OCI-LY7 (cell line): ENCODE results near the gene CDK17. TPM values are rescaled to one million over a fixed set of nuclear protein-coding genes. Genes with fewer than 3 reads are reported as not detected.
A peak's percentile ranks its signal among the peaks of the same experiment; 100 is the strongest.

ENCODE experiments used
- BruUV-seq: library from RNA; stranded (reverse); fragments of 400-500 nt; replicated peaks from 2 replicates; lab custom pipeline; 2021; lab: Mats Ljungman, UMichigan
- CTCF ChIA-PET: fragments of 300-600 bp; sonication (Branson Sonifier 250); formaldehyde crosslinking; loops from one replicate; lab custom pipeline; 2022; ENCODE audit warnings: antibody characterized with exemption; ENCODE audit not compliant: unreplicated experiment; lab: Charles Lee
- POLR2A ChIA-PET: fragments of 300-600 bp; sonication (Branson Sonifier 250); formaldehyde crosslinking; loops from one replicate; lab custom pipeline; 2022; ENCODE audit warnings: antibody characterized with exemption; lab: Charles Lee
- DNase-seq: peaks from one replicate; pipeline ENCODE4 v3.0.0-alpha.2; 2015; ENCODE audit warnings: low spot score
- H2AFZ ChIP-seq: fragments of 200-600 bp; sonication (generic), shearing (Covaris generic); 2 replicates; pipeline ENCODE4 v1.6.1; 2014; ENCODE audit warnings: mild to moderate bottlenecking, antibody characterized with exemption, low read length, moderate library complexity
- H3K27ac ChIP-seq: fragments of 200-600 bp; sonication (generic); 2 replicates; pipeline ENCODE4 v1.5.1; 2014; ENCODE audit warnings: mixed run types, low read depth, mild to moderate bottlenecking, moderate library complexity, low read length, inconsistent platforms; ENCODE audit not compliant: poor library complexity, severe bottlenecking
- H3K36me3 ChIP-seq: fragments of 200-600 bp; sonication (generic); 2 replicates; pipeline ENCODE4 v1.6.1; 2014; ENCODE audit warnings: mild to moderate bottlenecking, antibody characterized with exemption, low read length, moderate library complexity, mixed read lengths; ENCODE audit not compliant: insufficient read depth
- H3K4me1 ChIP-seq: fragments of 200-600 bp; sonication (generic); 2 replicates; pipeline ENCODE4 v1.5.1; 2014; ENCODE audit warnings: mild to moderate bottlenecking, low read length; ENCODE audit not compliant: insufficient read depth, poor library complexity, severe bottlenecking
- H3K4me2 ChIP-seq: fragments of 200-600 bp; sonication (generic); 2 replicates; pipeline ENCODE4 v1.6.1; 2014; ENCODE audit warnings: mild to moderate bottlenecking, low read length
- H3K4me3 ChIP-seq: fragments of 200-600 bp; sonication (generic); 2 replicates; pipeline ENCODE4 v1.5.1; 2014; ENCODE audit warnings: mild to moderate bottlenecking, low read depth, low read length; ENCODE audit not compliant: poor library complexity, severe bottlenecking
- H3K79me2 ChIP-seq: fragments of 200-600 bp; sonication (generic); 2 replicates; pipeline ENCODE4 v1.6.1; 2016; ENCODE audit warnings: low read depth, mild to moderate bottlenecking, low read length, moderate library complexity, mixed read lengths; ENCODE audit not compliant: insufficient read depth
- H3K9me2 ChIP-seq: fragments of 200-600 bp; sonication (generic); 2 replicates; pipeline ENCODE4 v1.6.1; 2016; ENCODE audit warnings: mild to moderate bottlenecking, low read length, mixed read lengths; ENCODE audit not compliant: insufficient read depth
- H3K9me3 ChIP-seq: fragments of 200-600 bp; sonication (generic); 2 replicates; pipeline ENCODE4 v1.6.1; 2014; ENCODE audit warnings: mild to moderate bottlenecking, mixed run types, low read length, mixed read lengths
- H4K20me1 ChIP-seq: fragments of 200-600 bp; sonication (generic); 2 replicates; pipeline ENCODE4 v1.6.1; 2014; ENCODE audit warnings: mild to moderate bottlenecking, antibody characterized with exemption, low read length, moderate library complexity, mixed read lengths; ENCODE audit not compliant: insufficient read depth
- EZH2phosphoT487 ChIP-seq: fragments of 200-600 bp; sonication (generic); IDR thresholded peaks from 2 replicates; pipeline ENCODE4 v1.6.1; 2018; ENCODE audit warnings: low read depth, borderline replicate concordance, mild to moderate bottlenecking, mixed run types, antibody characterized with exemption, low read length, moderate library complexity, mixed read lengths
- intact Hi-C: fragments of 100-400 bp; cut with micrococcal nuclease; formaldehyde crosslinking; loops from one replicate; pipeline ENCODE4 v1.10.0; 2022; ENCODE audit not compliant: unreplicated experiment
- total RNA-seq, 2 experiments: library from RNA; depleted of rRNA in 1 of 2; stranded (reverse); fragments of >200 nt in 1 of 2; shearing (Covaris generic) in 1 of 2; gene quantifications; 2 replicates each; pipeline ENCODE4 v1.2.3, GENCODE V29; 2014 to 2022
- TF ChIP-seq, protein P1 (sequence below): fragments of 200-600 bp; sonication (generic); conservative IDR thresholded peaks from 2 replicates; pipeline ENCODE4 v1.5.1; 2014; ENCODE audit warnings: mild to moderate bottlenecking, antibody characterized with exemption, low read length, moderate library complexity, mixed read lengths

CDK17 gene
- total RNA-seq, 2 experiments from 2014 or later = 34.5 to 43.4 TPM

DNA sequence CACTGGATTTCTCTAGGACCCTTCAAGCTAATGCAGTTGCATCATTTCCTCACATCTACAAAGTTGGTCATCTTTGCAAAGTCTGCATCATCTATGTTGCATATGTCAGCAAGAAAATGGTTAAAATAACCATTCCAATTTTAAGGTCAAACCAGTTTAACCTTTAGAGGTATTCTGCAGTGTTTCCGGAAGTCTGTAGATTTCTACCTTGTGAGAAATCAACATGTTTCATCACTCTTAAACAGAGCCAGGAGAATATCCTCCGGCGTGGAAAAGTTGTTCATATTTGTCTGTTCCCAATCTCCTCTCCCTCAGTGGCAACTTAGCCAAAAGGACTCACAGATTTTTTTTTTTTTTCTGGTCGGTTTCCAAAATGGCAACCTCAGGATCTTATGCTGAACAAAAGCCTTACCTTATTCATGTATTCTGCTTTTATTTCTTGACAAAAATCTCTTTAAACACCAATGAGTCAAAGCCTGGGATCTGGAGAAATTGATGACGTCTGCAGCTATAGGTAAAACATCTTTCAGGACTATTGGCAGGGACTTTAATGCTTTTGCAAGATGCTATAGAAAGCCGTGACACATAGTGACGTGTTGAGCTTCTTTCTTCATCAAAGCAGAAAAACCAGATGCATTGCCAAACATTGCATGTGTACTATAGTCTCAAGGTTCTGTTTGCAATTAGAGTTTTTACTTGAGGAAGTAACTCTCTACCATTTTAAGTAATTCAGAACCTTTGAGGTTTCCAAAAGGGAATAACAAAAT is 16.0 kb upstream of the CDK17 start:
- no peak overlapping the region for H3K4me2 ChIP-seq
- ChIA-PET POLR2A (interaction anchor here (0.6 to 0.7 kb wide), 4 partner anchors 18 to 69 kb away, joined by 3 to 5 read pairs (median 3); no protein-coding TSS in a partner anchor), CTCF (no interaction called here)
- no peaks in the 10 kb centered on the region for H3K36me3 ChIP-seq
- no peak overlapping the region for H3K27ac ChIP-seq
- no peaks in the 10 kb centered on the region for H3K9me3 ChIP-seq
- no peaks in the 10 kb centered on the region for H4K20me1 ChIP-seq
- intact Hi-C loops = no loop called here
- no peaks in the 10 kb centered on the region for H3K9me2 ChIP-seq
- no TSS peak for BruUV-seq
- H3K4me3 ChIP-seq = no peak overlapping the region
- no peak for DNase-seq
- TF ChIP-seq, protein P1, sequence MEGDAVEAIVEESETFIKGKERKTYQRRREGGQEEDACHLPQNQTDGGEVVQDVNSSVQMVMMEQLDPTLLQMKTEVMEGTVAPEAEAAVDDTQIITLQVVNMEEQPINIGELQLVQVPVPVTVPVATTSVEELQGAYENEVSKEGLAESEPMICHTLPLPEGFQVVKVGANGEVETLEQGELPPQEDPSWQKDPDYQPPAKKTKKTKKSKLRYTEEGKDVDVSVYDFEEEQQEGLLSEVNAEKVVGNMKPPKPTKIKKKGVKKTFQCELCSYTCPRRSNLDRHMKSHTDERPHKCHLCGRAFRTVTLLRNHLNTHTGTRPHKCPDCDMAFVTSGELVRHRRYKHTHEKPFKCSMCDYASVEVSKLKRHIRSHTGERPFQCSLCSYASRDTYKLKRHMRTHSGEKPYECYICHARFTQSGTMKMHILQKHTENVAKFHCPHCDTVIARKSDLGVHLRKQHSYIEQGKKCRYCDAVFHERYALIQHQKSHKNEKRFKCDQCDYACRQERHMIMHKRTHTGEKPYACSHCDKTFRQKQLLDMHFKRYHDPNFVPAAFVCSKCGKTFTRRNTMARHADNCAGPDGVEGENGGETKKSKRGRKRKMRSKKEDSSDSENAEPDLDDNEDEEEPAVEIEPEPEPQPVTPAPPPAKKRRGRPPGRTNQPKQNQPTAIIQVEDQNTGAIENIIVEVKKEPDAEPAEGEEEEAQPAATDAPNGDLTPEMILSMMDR = no peak
- TF ChIP-seq EZH2phosphoT487 = no peak
- peaks cover 11% of the 10 kb centered on the region for H3K4me1 ChIP-seq
- H3K79me2 ChIP-seq = no peaks in the 10 kb centered on the region
- peak overlapping the region; percentile 46; the same call in 1 of the 2 replicates for H2AFZ ChIP-seq

DNA sequence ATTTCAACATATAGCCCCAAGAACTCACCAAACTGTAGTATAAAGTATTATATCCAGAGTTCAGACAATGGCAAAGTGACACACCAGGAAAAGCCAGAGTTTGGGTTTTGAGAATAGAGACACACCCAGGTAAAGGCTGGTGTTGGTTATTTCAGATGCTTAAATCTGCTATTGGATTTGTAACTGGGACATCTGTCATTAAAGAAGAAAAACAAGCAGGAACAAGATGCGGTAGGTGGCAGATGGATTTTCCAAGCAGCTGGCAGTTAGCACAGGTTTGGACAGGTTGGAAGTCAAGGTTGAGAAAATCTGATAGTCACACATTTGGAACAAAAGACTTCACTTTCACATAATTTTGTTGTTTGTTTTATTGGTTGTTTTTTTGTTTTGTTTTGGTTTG is 14.4 kb upstream of the CDK17 start:
- Histone ChIP-seq H3K79me2 (no peaks in the 10 kb centered on the region), H3K4me2 (no peak overlapping the region), H3K27ac (no peak overlapping the region), H3K4me3 (no peak overlapping the region), H3K9me2 (no peaks in the 10 kb centered on the region), H3K36me3 (no peaks in the 10 kb centered on the region), H3K9me3 (no peaks in the 10 kb centered on the region), H4K20me1 (no peaks in the 10 kb centered on the region), H2AFZ (no peak overlapping the region), H3K4me1 (peaks cover 13% of the 10 kb centered on the region)
- ChIA-PET CTCF (no interaction called here), POLR2A (interaction anchor here (1.0 to 1.2 kb wide), 3 partner anchors 17 to 224 kb away, joined by 3 to 5 read pairs (median 4); no protein-coding TSS in a partner anchor)
- no peak for DNase-seq
- TF ChIP-seq EZH2phosphoT487 = no peak
- TF ChIP-seq, protein P1 = no peak
- intact Hi-C loops = no loop called here
- no TSS peak for BruUV-seq

DNA sequence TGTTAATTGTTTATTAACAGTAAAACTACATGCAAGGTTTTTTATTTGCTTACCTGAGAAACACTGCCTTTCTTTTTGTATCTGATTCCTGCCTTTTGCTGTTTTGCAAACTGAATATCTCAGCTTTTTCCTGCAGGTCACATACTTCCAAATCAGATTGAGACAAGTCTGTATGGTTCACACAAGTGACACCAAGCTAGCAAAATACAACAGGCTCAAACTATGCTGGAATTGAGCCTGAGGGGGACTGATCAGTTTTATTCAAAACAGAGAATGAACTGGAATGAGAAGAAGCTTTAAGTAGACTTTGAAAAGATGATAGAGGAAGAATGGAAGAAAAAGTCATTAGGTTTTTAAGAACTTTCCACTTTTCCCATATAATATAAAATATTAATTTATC is 12.2 kb upstream of the CDK17 start:
- Histone ChIP-seq H3K4me1 (peaks cover 34% of the 10 kb centered on the region), H4K20me1 (no peaks in the 10 kb centered on the region), H3K9me3 (no peaks in the 10 kb centered on the region), H3K9me2 (no peaks in the 10 kb centered on the region), H2AFZ (no peak overlapping the region), H3K4me2 (no peak overlapping the region), H3K4me3 (no peak overlapping the region), H3K27ac (no peak overlapping the region), H3K79me2 (no peaks in the 10 kb centered on the region), H3K36me3 (no peaks in the 10 kb centered on the region)
- BruUV-seq = no TSS peak
- ChIA-PET CTCF (no interaction called here), POLR2A (interaction anchor here (0.6 to 0.9 kb wide), 5 partner anchors 8 to 104 kb away, joined by 3 to 7 read pairs (median 3); partner anchors contain the start of gene CFAP54)
- DNase-seq = no peak
- no peak for TF ChIP-seq EZH2phosphoT487
- intact Hi-C loops = no loop called here
